HG03066 (cell line): Measurements from ENCODE around the gene AOX1.
"Not testable (repeated sequence)": the region's sequence is repeated elsewhere in the genome, so short reads cannot be mapped to it uniquely, and the experiment has no call there.

Experiments
- ATAC-seq: cut with Tn5 transposase; IDR thresholded peaks from one replicate; pipeline ENCODE4 v1.9.1; 2021; ENCODE audit warnings: low read depth; ENCODE audit not compliant: unreplicated experiment

Gene AOX1

DNA sequence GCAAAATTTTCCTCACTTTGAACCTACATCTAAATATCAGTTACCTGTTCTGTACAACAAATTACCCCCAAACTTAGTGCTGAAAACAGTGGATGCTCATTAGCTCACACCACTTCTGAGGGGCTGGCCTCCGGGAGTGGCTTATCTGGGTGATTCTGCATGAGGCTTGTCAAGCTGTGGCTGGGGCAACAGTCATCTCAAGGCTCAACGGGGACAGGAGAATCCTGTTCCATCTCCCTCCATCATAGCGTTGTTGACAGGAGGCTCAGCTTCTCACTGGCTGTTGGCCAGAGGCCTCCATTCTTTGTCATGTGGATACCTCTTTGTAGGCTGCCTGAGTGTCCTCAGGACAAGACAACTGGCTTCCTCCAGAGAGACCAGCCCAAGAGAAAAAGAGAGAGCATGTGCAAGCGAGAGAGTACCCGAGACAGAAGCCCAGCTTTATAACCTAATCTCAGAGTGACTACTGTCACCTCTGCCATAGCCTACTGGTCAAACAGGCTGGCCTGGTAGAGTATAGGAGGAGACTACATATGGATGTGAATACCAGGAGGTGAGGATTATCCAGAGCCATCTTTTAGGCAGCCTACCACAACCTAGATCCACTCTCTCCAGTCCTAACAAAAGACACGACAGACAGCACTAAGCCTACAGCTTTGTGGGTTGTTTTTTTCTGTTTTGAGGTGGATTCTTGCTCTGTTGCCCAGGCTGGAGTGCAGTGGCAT is 79.1 kb downstream of the AOX1 start:
- no peak for ATAC-seq

GRCh38 chr2:200665626-200666453 is 80.0 kb downstream of the AOX1 start:
- no peak for ATAC-seq

DNA sequence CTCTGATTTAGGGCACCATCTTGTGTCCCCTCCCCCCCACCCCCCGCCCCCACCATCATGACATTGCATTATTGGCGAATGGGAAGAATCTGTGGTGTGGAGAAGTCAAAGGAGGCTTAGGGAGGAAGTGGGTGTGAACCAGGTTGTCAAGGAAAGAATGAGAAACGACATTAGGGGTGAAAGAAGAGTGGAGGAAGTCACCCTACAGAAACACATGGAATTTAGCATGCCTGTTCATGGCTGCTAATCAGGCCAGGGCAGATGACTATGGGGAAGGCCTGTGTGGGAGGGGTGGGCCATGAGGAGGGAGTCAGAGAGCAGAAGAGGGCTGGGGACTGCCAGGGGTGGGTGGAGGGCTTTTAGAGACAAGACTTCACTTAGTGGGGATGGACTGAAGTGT is 81.6 kb downstream of the AOX1 start:
- ATAC-seq, result no peak

DNA sequence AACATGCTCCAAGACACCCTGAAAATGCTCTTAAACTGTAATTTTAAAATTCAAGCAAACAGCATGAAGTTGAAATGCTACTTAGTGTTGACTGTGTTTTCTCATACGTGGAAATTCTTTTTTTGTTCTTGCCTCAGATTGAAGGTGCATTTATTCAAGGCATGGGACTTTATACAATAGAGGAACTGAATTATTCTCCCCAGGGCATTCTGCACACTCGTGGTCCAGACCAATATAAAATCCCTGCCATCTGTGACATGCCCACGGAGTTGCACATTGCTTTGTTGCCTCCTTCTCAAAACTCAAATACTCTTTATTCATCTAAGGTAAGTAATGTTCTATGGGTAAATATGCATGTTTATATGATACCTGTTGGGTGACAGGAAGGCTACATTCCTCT is 82.7 kb downstream of the AOX1 start:
- ATAC-seq, result no peak

DNA sequence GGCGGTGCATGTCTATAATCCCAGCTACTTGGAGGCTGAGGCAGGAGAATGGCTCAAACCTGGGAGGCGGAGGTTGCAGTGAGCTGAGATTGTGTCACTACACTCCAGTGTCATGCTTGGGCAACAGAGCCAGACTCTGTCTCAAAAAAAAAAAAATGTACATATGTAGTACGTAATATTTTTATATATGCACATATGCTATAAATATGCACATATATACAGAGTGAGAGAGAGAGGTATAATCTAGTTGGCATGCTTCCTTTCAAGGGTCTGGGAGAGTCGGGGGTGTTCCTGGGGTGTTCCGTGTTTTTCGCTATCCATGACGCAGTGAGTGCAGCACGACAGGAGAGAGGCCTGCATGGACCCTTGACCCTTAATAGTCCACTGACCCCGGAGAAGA is 83.5 kb downstream of the AOX1 start:
- no peak for ATAC-seq

GRCh38 chr2:200670313-200670712 is 84.5 kb downstream of the AOX1 start:
- ATAC-seq, result no peak

- no peak for ATAC-seq
Measured at GRCh38 chr2:200670751-200671150, 84.9 kb downstream of the AOX1 start.

DNA sequence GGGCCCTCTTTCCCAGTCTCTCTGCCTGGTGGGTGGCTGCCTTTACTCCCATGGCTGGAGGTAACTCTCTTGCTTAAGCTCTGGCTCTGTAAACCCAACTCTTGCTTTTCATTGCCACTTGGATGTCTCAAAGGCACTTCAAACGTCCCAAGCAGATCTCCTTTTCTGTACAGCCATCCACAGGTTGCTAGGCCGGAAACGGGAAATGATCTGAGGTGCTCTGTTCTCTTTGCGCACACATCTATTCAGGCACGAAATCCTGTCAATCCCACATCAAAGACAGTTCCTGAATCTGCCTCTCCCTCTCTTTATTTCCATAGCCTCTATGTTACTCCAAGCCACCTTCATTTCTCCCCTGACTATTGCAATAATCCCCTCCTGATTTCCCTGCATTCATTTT is 87.4 kb downstream of the AOX1 start:
- ATAC-seq, result no peak

- ATAC-seq, result no peak
Measured at GRCh38 chr2:200674837-200675236, 89.0 kb downstream of the AOX1 start.

- no peak for ATAC-seq
Measured at GRCh38 chr2:200677171-200677570, 91.4 kb downstream of the AOX1 start.

DNA sequence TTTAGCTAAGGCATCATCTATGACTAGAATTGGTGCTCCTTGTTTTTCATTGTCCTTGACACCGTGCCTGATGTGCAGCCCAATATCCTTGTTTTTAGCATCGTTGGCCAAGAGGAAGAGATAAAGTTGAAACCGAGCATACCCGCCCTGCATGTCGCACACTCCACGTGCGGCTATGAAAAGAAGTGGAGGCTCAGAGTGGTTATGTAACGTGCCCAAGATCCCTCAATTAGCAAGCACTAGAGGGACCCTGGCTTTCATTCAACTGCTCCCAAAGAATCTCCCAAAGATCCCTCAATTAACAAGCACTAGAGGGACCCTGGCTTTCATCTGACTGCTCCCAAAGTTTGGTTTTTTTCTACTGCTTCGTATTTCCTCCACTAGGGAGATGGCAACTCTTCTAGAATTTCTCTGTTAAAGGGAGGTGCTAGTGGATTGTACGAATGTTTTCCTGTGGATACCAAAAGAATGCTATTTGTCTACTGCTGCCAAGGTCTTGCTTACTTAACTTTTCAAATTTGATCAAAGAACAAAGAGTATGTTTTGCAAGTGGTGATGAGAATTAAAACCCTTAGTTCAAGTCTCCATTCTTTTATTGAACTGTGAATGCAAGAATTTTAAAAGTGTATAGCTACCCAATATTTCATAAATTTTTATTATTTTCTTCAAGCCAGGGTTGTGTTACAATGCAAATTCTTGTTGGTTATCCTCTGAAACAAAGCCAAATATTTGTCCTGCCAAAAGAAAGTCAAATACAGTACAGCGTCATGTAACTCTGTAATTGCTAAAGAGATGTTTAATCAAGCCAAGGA is 92.1 kb downstream of the AOX1 start:
- ATAC-seq, result no peak

GRCh38 chr2:200679127-200679526 is 93.3 kb downstream of the AOX1 start:
- ATAC-seq, result no peak

GRCh38 chr2:200679535-200679934 is 93.7 kb downstream of the AOX1 start:
- no peak for ATAC-seq

GRCh38 chr2:200681697-200682096 is 95.9 kb downstream of the AOX1 start:
- ATAC-seq, result no peak

DNA sequence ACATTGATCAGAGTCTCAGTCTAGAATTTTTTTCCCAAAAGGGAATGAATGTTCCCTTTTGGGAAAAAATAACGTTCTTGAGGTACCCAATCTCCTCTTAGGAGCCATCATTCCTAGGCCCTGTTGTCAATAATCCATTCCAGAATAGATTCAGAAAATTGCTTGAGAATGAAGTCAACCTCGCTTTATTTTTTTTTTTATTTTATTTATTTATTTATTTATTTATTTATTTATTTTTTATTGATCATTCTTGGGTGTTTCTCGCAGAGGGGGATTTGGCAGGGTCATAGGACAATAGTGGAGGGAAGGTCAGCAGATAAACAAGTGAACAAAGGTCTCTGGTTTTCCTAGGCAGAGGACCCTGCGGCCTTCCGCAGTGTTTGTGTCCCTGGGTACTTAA is 96.6 kb downstream of the AOX1 start:
- not testable (repeated sequence) for ATAC-seq

GRCh38 chr2:200687922-200688920 is 102.4 kb downstream of the AOX1 start:
- no peak for ATAC-seq

GRCh38 chr2:200689115-200689514 is 103.3 kb downstream of the AOX1 start:
- no peak for ATAC-seq

DNA sequence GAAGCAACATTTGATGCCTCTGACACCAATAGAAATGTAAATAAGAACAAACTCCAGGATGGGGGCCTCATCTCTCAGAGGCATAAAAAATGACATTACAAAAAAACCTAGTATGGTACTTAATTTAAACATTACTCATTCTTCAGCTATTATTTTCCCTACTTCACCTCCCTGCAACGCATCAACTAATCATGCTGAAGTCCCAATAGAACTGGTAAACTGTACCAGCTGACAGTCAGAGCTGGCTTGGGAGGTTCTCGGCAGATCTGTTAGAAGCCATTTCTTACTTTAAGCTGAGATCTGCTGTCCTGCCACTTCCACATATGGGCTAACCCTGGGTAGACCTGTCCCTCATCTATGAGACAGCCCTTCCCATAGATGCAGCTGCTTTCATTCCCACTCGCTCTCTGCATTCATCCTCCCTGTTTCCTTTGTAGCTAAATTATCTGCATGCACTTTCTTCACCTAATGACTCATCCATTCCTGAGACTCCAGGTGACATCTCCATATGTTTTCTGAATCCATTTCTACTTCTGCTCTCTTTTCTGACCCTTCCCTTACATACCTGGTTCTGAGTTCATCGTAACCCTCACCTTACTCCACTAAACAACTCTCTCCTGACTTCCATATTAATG is 108.1 kb downstream of the AOX1 start:
- no peak for ATAC-seq

GRCh38 chr2:200695191-200695590 is 109.4 kb downstream of the AOX1 start:
- ATAC-seq, result no peak

- no peak for ATAC-seq
Measured at GRCh38 chr2:200695601-200696000, 109.8 kb downstream of the AOX1 start.
